Progenitor cell of endocrine pancreas (in vitro differentiated cells): ENCODE measurements around the gene FGD6. TPM values are rescaled to one million over a fixed set of nuclear protein-coding genes. Genes with fewer than 3 reads are reported as not detected.
"Not testable (repeated sequence)": the region's sequence is repeated elsewhere in the genome, so short reads cannot be mapped to it uniquely, and the experiment has no call there.

Source experiments
- DNase-seq: peaks from one replicate; pipeline ENCODE4 v3.0.0; 2021; ENCODE audit warnings: low spot score; ENCODE audit not compliant: unreplicated experiment
- H3K27ac Mint-ChIP-seq: 2 replicates; pipeline ENCODE4 v1.8.0; 2021; ENCODE audit warnings: mild to moderate bottlenecking, moderate library complexity, mixed read lengths
- H3K27me3 Mint-ChIP-seq: 2 replicates; pipeline ENCODE4 v1.8.0; 2021; ENCODE audit warnings: mixed read lengths
- H3K36me3 Mint-ChIP-seq: 2 replicates; pipeline ENCODE4 v1.8.0; 2022; ENCODE audit warnings: mixed read lengths; ENCODE audit not compliant: insufficient read depth
- H3K4me1 Mint-ChIP-seq: 2 replicates; pipeline ENCODE4 v1.8.0; 2021; ENCODE audit warnings: low read depth, mixed read lengths
- H3K4me3 Mint-ChIP-seq: 2 replicates; pipeline ENCODE4 v1.8.0; 2021; ENCODE audit warnings: low read depth, mild to moderate bottlenecking, moderate library complexity, mixed read lengths
- H3K9me3 Mint-ChIP-seq: 2 replicates; pipeline ENCODE4 v1.8.0; 2021; ENCODE audit warnings: low read depth, mixed read lengths
- total RNA-seq: library from RNA; stranded (reverse); gene quantifications from 2 replicates; pipeline ENCODE4 v1.2.1, GENCODE V29; 2021
- TF ChIP-seq, protein P1 (sequence below): fragments of 200-600 bp; sonication (generic); IDR thresholded peaks from one replicate; pipeline ENCODE4 v1.5.0; 2021; ENCODE audit warnings: antibody characterized with exemption, mild to moderate bottlenecking; ENCODE audit not compliant: unreplicated experiment

FGD6 gene
- total RNA-seq, 1 donor from 2014 or later, result 68.2 TPM

DNA sequence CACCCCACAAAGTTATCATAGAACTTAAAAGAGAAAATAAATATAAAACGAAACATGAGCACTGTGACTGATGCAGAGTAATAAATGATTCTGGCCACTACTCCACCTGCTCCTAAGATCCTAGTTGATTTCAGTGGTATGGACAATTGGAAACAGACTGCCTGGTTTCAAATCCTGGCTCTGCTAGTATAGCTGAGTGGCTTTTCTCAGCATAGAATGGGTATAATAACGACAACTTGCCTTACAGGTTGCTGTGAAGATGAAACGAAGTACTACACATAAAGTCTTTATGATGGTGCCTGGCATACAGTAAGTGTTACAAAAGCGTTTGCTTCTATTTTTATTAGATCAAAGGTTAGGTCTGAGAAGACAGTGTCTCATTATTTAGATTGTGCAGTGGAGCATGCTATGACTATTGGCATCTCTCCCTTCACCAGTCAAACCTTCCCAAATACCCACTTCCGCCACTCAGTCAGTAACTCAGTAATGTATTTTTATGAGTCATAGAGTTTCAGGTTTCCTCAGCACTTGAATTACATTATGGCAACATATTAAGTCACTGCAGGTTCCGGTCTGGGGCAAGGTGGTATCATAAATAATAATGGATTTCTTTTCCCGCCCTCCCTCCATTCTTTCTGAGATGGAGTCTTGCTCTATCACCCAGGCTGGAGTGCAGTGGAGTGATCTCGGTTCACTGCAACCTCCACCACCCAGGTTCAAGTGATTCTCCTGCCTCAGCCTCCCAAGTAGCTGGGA lies 114.2 kb downstream of the FGD6 start:
- H3K27me3 Mint-ChIP-seq, result no peaks in the 10 kb centered on the region
- H3K36me3 Mint-ChIP-seq, result peaks cover 41% of the 10 kb centered on the region
- TF ChIP-seq, protein P1, sequence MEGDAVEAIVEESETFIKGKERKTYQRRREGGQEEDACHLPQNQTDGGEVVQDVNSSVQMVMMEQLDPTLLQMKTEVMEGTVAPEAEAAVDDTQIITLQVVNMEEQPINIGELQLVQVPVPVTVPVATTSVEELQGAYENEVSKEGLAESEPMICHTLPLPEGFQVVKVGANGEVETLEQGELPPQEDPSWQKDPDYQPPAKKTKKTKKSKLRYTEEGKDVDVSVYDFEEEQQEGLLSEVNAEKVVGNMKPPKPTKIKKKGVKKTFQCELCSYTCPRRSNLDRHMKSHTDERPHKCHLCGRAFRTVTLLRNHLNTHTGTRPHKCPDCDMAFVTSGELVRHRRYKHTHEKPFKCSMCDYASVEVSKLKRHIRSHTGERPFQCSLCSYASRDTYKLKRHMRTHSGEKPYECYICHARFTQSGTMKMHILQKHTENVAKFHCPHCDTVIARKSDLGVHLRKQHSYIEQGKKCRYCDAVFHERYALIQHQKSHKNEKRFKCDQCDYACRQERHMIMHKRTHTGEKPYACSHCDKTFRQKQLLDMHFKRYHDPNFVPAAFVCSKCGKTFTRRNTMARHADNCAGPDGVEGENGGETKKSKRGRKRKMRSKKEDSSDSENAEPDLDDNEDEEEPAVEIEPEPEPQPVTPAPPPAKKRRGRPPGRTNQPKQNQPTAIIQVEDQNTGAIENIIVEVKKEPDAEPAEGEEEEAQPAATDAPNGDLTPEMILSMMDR, result no peak
- no peak for DNase-seq
- no peak overlapping the region for H3K27ac Mint-ChIP-seq
- no peaks in the 10 kb centered on the region for H3K9me3 Mint-ChIP-seq
- peaks cover 22% of the 10 kb centered on the region for H3K4me1 Mint-ChIP-seq
- H3K4me3 Mint-ChIP-seq, result no peak overlapping the region

DNA sequence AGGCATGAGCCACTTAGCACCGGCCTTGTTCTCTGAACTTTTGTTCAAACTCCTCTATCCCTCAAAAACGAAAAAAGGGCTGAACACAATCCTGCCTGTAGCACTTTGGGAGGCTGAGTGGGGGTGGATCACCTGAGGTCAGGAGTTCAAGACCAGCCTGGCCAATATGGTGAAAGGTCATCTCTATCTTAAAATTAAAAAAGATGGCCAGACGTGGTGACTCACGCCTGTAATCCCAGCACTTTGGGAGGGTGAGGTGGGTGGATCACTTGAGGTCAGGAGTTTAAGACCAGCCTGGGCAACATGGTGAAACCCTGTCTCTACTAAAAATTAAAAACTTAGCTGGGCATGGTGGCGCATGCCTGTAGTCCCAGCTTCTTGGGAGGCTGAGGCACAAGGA lies 115.3 kb downstream of the FGD6 start:
- peaks cover 25% of the 10 kb centered on the region for H3K4me1 Mint-ChIP-seq
- not testable (repeated sequence) for DNase-seq, H3K27me3 Mint-ChIP-seq, H3K27ac Mint-ChIP-seq, H3K4me3 Mint-ChIP-seq, H3K9me3 Mint-ChIP-seq
- peaks cover 39% of the 10 kb centered on the region for H3K36me3 Mint-ChIP-seq

DNA sequence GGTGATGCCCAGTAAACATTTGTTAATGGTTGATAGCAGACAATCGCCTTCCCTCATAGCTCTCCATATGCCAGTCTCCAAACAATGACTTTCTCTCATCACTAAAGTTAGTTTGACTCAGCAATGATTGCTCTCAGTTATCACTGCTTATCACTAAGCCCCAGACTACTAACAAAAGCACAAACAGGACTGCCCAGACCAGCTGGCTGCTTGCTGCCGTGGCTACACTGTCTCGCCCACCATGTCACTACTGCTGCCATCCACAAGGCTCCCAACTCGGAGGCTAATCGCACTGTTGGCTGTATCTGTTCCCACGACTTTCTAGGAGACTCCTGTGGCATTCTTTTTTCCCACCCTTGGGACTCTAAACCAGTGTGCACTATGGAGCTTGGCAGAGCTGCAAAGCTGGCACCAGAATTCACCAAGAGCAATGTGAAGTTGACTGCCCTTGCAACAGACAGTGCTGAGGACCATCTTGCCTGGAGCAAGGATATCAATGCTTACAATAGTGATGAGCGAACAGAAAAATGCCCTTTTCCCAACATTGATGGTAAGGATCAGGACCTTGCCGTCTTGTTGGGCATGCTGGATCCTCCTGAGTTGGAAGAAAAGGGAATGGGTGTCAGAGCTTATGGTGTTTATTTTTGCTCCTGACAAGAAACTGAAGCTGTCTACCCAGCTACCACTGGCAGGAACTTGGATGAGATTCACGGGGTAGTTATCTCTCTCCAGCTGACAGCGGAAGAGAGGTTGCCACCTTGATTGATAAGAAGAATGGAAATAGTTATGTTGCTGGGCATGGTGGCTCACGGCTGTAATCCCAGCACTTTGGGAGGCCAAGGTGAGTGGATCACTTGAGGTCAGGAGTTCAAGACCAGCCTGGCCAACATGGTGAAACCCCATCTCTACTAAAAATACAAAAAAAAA lies 116.7 kb downstream of the FGD6 start:
- Mint-ChIP-seq H3K4me3 (no peak overlapping the region), H3K27ac (peak overlapping the region; percentile 53), H3K9me3 (no peaks in the 10 kb centered on the region), H3K27me3 (no peaks in the 10 kb centered on the region), H3K36me3 (peaks cover 33% of the 10 kb centered on the region), H3K4me1 (peaks cover 28% of the 10 kb centered on the region)
- no peak for DNase-seq
- TF ChIP-seq, protein P1, result no peak

DNA sequence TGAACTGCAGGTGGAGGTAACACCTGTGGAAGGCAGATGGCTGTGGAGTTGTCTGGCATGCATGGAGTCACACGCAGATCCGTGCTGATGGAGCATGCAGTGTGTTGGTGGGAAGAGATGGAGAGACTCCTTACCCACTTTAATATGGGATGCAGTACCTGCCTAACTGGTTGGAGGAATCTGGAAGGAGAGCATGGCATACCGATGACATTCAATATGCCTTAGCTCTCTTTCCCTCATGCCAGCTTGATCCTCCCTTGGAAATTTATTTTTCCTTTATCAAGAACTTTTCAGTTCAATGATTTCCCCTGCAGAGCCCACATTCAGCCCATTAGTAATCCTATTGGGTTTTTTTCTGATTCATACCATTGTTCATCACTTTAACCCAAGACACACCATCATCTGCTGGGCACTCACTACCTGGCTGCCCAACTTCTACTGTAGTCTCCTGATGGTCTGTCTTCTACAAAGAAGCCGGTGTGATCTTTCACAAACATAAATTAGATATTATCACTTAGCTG lies 117.9 kb downstream of the FGD6 start:
- no peak for DNase-seq
- peaks cover 29% of the 10 kb centered on the region for H3K36me3 Mint-ChIP-seq
- H3K27ac Mint-ChIP-seq, result peak overlapping the region; percentile 53
- TF ChIP-seq, protein P1, result no peak
- no peak overlapping the region for H3K4me3 Mint-ChIP-seq
- H3K27me3 Mint-ChIP-seq, result no peaks in the 10 kb centered on the region
- no peaks in the 10 kb centered on the region for H3K9me3 Mint-ChIP-seq
- H3K4me1 Mint-ChIP-seq, result peaks cover 28% of the 10 kb centered on the region

DNA sequence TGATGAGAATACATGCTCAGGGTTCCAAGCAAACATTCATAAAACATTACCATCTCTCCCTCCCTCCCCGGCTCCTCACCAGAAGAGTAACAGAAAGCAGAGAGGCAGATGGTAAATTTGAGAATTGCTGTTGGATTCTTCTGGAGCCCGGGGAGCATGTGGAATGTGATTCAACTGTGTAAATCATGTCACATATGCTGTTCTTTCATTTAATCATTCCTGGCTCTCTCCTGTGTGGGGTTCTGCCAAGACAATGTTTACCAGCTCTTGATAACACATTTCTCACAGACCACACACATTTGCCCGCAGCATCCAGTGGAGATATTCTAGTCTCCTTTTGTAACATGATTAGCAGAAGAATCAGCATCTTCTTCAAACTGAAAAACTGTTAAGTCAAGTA lies 120.4 kb downstream of the FGD6 start:
- Mint-ChIP-seq H3K9me3 (no peaks in the 10 kb centered on the region), H3K4me3 (no peak overlapping the region), H3K4me1 (peaks cover 28% of the 10 kb centered on the region), H3K27ac (peak overlapping the region; percentile 17), H3K27me3 (no peaks in the 10 kb centered on the region), H3K36me3 (peaks cover 29% of the 10 kb centered on the region)
- TF ChIP-seq, protein P1, result no peak
- no peak for DNase-seq
